ENCODE results near the gene PALD1. TPM values are rescaled to one million over a fixed set of nuclear protein-coding genes. Genes with fewer than 3 reads are reported as not detected.

Gene PALD1
- total RNA-seq, 2 experiments from 2014 or later = 6.6 to 6.8 TPM

DNA sequence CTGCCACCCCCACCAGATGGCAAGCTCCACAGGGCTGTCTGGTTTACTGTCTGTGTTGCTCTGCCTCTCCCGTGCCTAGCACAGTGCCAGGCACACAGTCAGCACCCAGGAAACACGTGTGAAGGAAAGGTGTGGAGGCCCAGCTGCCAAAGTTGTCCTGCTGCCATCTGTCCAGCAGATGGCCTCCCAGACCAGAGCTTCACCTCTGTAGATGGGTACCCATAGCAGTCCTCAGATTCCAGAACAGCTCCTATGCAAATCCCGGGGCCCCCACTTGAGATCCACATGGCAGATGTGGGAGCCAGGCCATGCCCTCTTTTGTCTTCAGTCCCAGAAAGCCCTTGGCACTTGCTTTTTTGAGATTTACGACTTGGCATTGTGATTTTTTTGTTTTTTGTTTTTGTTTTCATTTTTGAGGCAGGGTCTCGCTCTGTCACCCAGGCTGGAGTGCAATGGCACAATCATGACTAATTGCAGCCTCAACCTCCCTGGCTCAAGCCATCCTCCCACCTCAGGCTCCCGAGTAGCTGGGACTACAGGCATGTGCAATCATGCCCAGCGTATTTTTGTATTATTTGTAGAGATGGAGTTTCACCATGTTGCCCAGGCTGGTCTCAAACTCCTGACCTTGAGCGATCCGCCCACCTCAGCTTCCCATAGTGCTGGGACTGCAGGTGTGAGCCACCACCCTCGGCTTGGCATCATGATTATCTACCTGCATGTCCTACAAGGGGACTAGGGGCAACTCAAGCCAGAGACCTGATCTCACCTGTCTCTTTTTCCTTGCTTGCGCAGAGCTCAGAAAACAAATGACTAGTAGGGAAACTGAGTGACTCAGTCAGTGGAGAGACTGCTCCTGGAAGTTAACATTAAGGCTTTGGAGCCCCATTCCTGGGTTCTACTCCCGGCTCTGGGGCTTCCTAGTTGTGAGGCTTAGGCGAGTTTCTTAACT is 16.9 kb upstream of the PALD1 start:
- POLR2A ChIA-PET = interaction anchor here (1.2 to 1.9 kb wide), 2 partner anchors 16 to 39 kb away, joined by 3 to 8 read pairs; no protein-coding TSS in a partner anchor
- no peak overlapping the region for H3K4me3 Mint-ChIP-seq
- peaks cover 4% of the 10 kb centered on the region for H3K4me1 Mint-ChIP-seq (ENCODE audit: low read depth)
- no peaks in the 10 kb centered on the region for H3K36me3 Mint-ChIP-seq (ENCODE audit: low read depth)
- CTCF ChIA-PET = interaction anchor here (0.7 to 4.1 kb wide), 38 partner anchors 9 to 417 kb away, joined by 3 to 30 read pairs (median 4); partner anchors contain the start of genes EIF4EBP2 and PALD1
- no peak overlapping the region for H3K27ac Mint-ChIP-seq
- H3K9me3 Mint-ChIP-seq = no peaks in the 10 kb centered on the region
- DNase-seq = peak; percentile 69
- H3K27me3 Mint-ChIP-seq = peaks cover 32% of the 10 kb centered on the region
- peak; percentile 75 for ATAC-seq
- TF ChIP-seq, protein P1, sequence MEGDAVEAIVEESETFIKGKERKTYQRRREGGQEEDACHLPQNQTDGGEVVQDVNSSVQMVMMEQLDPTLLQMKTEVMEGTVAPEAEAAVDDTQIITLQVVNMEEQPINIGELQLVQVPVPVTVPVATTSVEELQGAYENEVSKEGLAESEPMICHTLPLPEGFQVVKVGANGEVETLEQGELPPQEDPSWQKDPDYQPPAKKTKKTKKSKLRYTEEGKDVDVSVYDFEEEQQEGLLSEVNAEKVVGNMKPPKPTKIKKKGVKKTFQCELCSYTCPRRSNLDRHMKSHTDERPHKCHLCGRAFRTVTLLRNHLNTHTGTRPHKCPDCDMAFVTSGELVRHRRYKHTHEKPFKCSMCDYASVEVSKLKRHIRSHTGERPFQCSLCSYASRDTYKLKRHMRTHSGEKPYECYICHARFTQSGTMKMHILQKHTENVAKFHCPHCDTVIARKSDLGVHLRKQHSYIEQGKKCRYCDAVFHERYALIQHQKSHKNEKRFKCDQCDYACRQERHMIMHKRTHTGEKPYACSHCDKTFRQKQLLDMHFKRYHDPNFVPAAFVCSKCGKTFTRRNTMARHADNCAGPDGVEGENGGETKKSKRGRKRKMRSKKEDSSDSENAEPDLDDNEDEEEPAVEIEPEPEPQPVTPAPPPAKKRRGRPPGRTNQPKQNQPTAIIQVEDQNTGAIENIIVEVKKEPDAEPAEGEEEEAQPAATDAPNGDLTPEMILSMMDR (IDR thresholded peaks at IDR 0.05) = peak; percentile 85
- intact Hi-C loops (cut with micrococcal nuclease) = loop anchor here (5.0 kb wide), 1 partner anchor 81 kb away; no protein-coding TSS in a partner anchor

- CTCF ChIA-PET = interaction anchor here (0.9 to 4.1 kb wide), 14 partner anchors 10 to 417 kb away, joined by 3 to 30 read pairs (median 10); partner anchors contain the start of gene PALD1
- POLR2A ChIA-PET = interaction anchor here (0.8 to 1.9 kb wide), 2 partner anchors 15 to 58 kb away, joined by 3 to 8 read pairs; partner anchors contain the start of gene EIF4EBP2
- Mint-ChIP-seq H3K4me3 (no peak overlapping the region), H3K27ac (no peak overlapping the region), H3K27me3 (peaks cover 27% of the 10 kb centered on the region), H3K36me3 (ENCODE audit: low read depth) (no peaks in the 10 kb centered on the region), H3K4me1 (ENCODE audit: low read depth) (peaks cover 4% of the 10 kb centered on the region), H3K9me3 (no peaks in the 10 kb centered on the region)
- DNase-seq (no peak), ATAC-seq (no peak)
- TF ChIP-seq, protein P1 (IDR thresholded peaks at IDR 0.05) = no peak
- intact Hi-C loops (cut with micrococcal nuclease) = loop anchor here (5.0 kb wide), 1 partner anchor 80 kb away; no protein-coding TSS in a partner anchor
Observed at GRCh38 chr10:70462349-70462984, 16.1 kb upstream of the PALD1 start.

DNA sequence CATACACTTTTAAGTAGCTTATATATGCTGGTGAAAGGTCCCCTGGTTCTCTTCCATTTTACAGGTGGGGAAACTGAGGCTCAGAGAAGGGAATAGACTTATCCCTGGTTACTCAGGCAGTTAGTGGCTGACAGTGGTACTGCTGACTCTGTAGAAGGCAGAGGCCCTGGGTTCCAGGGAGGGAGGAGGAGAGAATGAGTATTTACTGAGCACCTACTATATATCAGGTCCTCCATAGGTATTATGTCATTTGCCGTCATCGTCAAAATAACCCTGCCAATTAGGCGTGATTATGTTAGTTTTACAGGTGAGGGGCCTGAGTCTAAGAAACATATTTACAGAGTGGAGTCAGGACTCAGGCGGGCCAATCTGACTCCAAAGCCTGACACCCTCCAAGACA is 13.3 kb upstream of the PALD1 start:
- ChIA-PET CTCF (no interaction called here), POLR2A (no interaction called here)
- Mint-ChIP-seq H3K9me3 (no peaks in the 10 kb centered on the region), H3K27ac (no peak overlapping the region), H3K27me3 (peaks cover 8% of the 10 kb centered on the region), H3K36me3 (ENCODE audit: low read depth) (no peaks in the 10 kb centered on the region), H3K4me1 (ENCODE audit: low read depth) (no peaks in the 10 kb centered on the region), H3K4me3 (no peak overlapping the region)
- ATAC-seq = no peak
- intact Hi-C loops (cut with micrococcal nuclease) = no loop called here
- no peak for DNase-seq
- TF ChIP-seq, protein P1 (IDR thresholded peaks at IDR 0.05) = no peak

GRCh38 chr10:70465832-70466231 is 12.7 kb upstream of the PALD1 start:
- DNase-seq = no peak
- TF ChIP-seq, protein P1 (IDR thresholded peaks at IDR 0.05) = no peak
- no peak for ATAC-seq
- POLR2A ChIA-PET = no interaction called here
- H3K36me3 Mint-ChIP-seq (ENCODE audit: low read depth) = no peaks in the 10 kb centered on the region
- intact Hi-C loops (cut with micrococcal nuclease) = no loop called here
- no peaks in the 10 kb centered on the region for H3K9me3 Mint-ChIP-seq
- H3K27ac Mint-ChIP-seq = no peak overlapping the region
- H3K4me3 Mint-ChIP-seq = no peak overlapping the region
- peaks cover 5% of the 10 kb centered on the region for H3K27me3 Mint-ChIP-seq
- CTCF ChIA-PET = interaction anchor here (1.1 to 1.4 kb wide), 2 partner anchors 14 to 83 kb away, joined by 3 read pairs; no protein-coding TSS in a partner anchor
- no peaks in the 10 kb centered on the region for H3K4me1 Mint-ChIP-seq (ENCODE audit: low read depth)
